HEK293 (cell line): Measurements from ENCODE around the gene PHLDB1.
"Not testable (repeated sequence)": the region's sequence is repeated elsewhere in the genome, so short reads cannot be mapped to it uniquely, and the experiment has no call there.

ENCODE experiments used
- CTCF ChIA-PET: fragments of 350-600 bp; formaldehyde crosslinking; extraction: SDS; loops from one replicate; lab custom pipeline; 2021; ENCODE audit warnings: antibody characterized with exemption; lab: Yijun Ruan, JAX
- POLR2A ChIA-PET: fragments of 300-600 bp; formaldehyde crosslinking; extraction: SDS; loops from one replicate; lab custom pipeline; 2020; ENCODE audit warnings: antibody characterized with exemption, inconsistent platforms; lab: Yijun Ruan, JAX
- H3K27ac ChIP-seq: fragments of 200-500 bp; sonication (Bioruptor generic); 2 replicates; pipeline ENCODE4 v1.5.1; 2014; ENCODE audit warnings: low read depth, low read length, control low read depth, inconsistent platforms; ENCODE audit errors: extremely low read depth
- H3K36me3 ChIP-seq, 2 experiments: fragments of 200-500 bp in 1 of 2; sonication (Bioruptor generic) in 1 of 2; 1 replicate in 1 of 2; 2 replicates in 1 of 2; pipeline ENCODE4 v1.5.1; 2014 to 2017; ENCODE audit warnings: inconsistent platforms in 2 of 2, low read length in 2 of 2; ENCODE audit not compliant: control insufficient read depth in 2 of 2, insufficient read depth in 1 of 2
- H3K4me1 ChIP-seq: fragments of 200-500 bp; sonication (Bioruptor generic); 2 replicates; pipeline ENCODE4 v1.5.1; 2014; ENCODE audit warnings: mild to moderate bottlenecking, low read length, inconsistent platforms; ENCODE audit not compliant: control insufficient read depth, insufficient read depth
- H3K4me3 ChIP-seq: 2 replicates; pipeline ENCODE4 v1.5.1; 2011; ENCODE audit warnings: low read depth, mild to moderate bottlenecking, control low read depth, low read length, moderate library complexity
- H3K9me3 ChIP-seq: fragments of 200-500 bp; sonication (Bioruptor generic); 2 replicates; pipeline ENCODE4 v1.5.1; 2014; ENCODE audit warnings: low read depth, low read length, inconsistent platforms; ENCODE audit not compliant: control insufficient read depth, insufficient read depth
- PRDM4 ChIP-seq: fragments of 450-650 bp; formaldehyde crosslinking; IDR thresholded peaks from 2 replicates; pipeline ENCODE4 v1.5.1; 2017; ENCODE audit warnings: missing biosample characterization, missing genetic modification characterization
- TCF7L2 ChIP-seq: IDR thresholded peaks from 2 replicates; pipeline ENCODE4 v1.6.1; 2011; ENCODE audit warnings: low read depth, mild to moderate bottlenecking, inconsistent platforms, low read length, moderate library complexity, borderline replicate concordance
- TSHZ1 ChIP-seq: fragments of 450-650 bp; formaldehyde crosslinking; IDR thresholded peaks from 2 replicates; pipeline ENCODE4 v1.5.1; 2016; ENCODE audit warnings: missing biosample characterization, missing genetic modification characterization, borderline replicate concordance
- ZBTB1 ChIP-seq: fragments of 450-650 bp; formaldehyde crosslinking; IDR thresholded peaks from 2 replicates; pipeline ENCODE4 v1.5.1; 2016; ENCODE audit warnings: missing biosample characterization, missing genetic modification characterization
- ZFP3 ChIP-seq: fragments of 450-650 bp; formaldehyde crosslinking; IDR thresholded peaks from 2 replicates; pipeline ENCODE4 v1.5.1; 2016; ENCODE audit warnings: low read depth, missing biosample characterization, missing genetic modification characterization
- ZNF10 ChIP-seq: fragments of 450-650 bp; formaldehyde crosslinking; IDR thresholded peaks from 2 replicates; pipeline ENCODE4 v1.5.1; 2017; ENCODE audit warnings: missing biosample characterization, missing genetic modification characterization
- ZNF112 ChIP-seq: fragments of 450-650 bp; formaldehyde crosslinking; IDR thresholded peaks from 2 replicates; pipeline ENCODE4 v1.5.0; 2017; ENCODE audit warnings: missing biosample characterization, missing genetic modification characterization
- ZNF18 ChIP-seq: fragments of 450-650 bp; formaldehyde crosslinking; IDR thresholded peaks from 2 replicates; pipeline ENCODE4 v1.5.1; 2016; ENCODE audit warnings: missing biosample characterization, missing genetic modification characterization
- ZNF211 ChIP-seq: fragments of 450-650 bp; formaldehyde crosslinking; IDR thresholded peaks from 2 replicates; pipeline ENCODE4 v1.5.1; 2016; ENCODE audit warnings: low read depth, missing biosample characterization, missing genetic modification characterization
- ZNF214 ChIP-seq: fragments of 450-650 bp; formaldehyde crosslinking; IDR thresholded peaks from 2 replicates; pipeline ENCODE4 v1.5.1; 2017; ENCODE audit warnings: missing biosample characterization, mild to moderate bottlenecking, missing genetic modification characterization, borderline replicate concordance
- ZNF292 ChIP-seq: fragments of 450-650 bp; formaldehyde crosslinking; IDR thresholded peaks from 2 replicates; pipeline ENCODE4 v1.5.1; 2016; ENCODE audit warnings: low read depth, missing biosample characterization, missing genetic modification characterization, borderline replicate concordance
- ZNF426 ChIP-seq: fragments of 450-650 bp; formaldehyde crosslinking; IDR thresholded peaks from 2 replicates; pipeline ENCODE4 v1.5.1; 2017; ENCODE audit warnings: missing biosample characterization, missing genetic modification characterization, mild to moderate bottlenecking, inconsistent platforms, moderate library complexity
- ZNF433 ChIP-seq: fragments of 450-650 bp; formaldehyde crosslinking; IDR thresholded peaks from 2 replicates; pipeline ENCODE4 v1.5.1; 2016; ENCODE audit warnings: missing biosample characterization, missing genetic modification characterization, low read depth
- ZNF488 ChIP-seq: fragments of 450-650 bp; formaldehyde crosslinking; IDR thresholded peaks from 2 replicates; pipeline ENCODE4 v1.5.1; 2016; ENCODE audit warnings: missing biosample characterization, missing genetic modification characterization
- ZNF548 ChIP-seq: fragments of 450-650 bp; formaldehyde crosslinking; IDR thresholded peaks from 2 replicates; pipeline ENCODE4 v1.5.1; 2016; ENCODE audit warnings: missing biosample characterization, missing genetic modification characterization
- ZNF580 ChIP-seq: fragments of 450-650 bp; formaldehyde crosslinking; IDR thresholded peaks from 2 replicates; pipeline ENCODE4 v1.5.1; 2016; ENCODE audit warnings: missing biosample characterization, missing genetic modification characterization
- ZNF629 ChIP-seq: fragments of 450-650 bp; formaldehyde crosslinking; IDR thresholded peaks from 2 replicates; pipeline ENCODE4 v1.5.1; 2017; ENCODE audit warnings: missing biosample characterization, missing genetic modification characterization
- ZSCAN4 ChIP-seq: fragments of 450-650 bp; formaldehyde crosslinking; IDR thresholded peaks from 2 replicates; pipeline ENCODE4 v1.5.1; 2017; ENCODE audit warnings: missing biosample characterization, missing genetic modification characterization

PHLDB1 gene

GRCh38 chr11:118679483-118679882 is 72.1 kb downstream of the PHLDB1 start, which contains the start of gene TREH:
Gene TREH, minus strand, starts transcription at chr11:118679650. Its CDS starts 23 bp downstream, at chr11:118679627.
- no peak within 1 kb of the TSS for H3K27ac ChIP-seq
- POLR2A ChIA-PET: no interaction called here
- no peaks in the 10 kb centered on the region for H3K4me1 ChIP-seq
- CTCF ChIA-PET: no interaction called here
- H3K4me3 ChIP-seq: no peak within 1 kb of the TSS
- no peaks in the 10 kb centered on the region for H3K36me3 ChIP-seq
- TF ChIP-seq ZNF548 (tag by site-specific recombination): no peak
- TF ChIP-seq ZNF112: no peak
- TF ChIP-seq ZNF580 (tag by site-specific recombination): no peak
- TF ChIP-seq ZFP3 (tag by site-specific recombination): no peak
- TF ChIP-seq ZBTB1 (tag by site-specific recombination): no peak
- no peak for TF ChIP-seq ZNF433 (tag by site-specific recombination)
- no peak for TF ChIP-seq PRDM4
- TF ChIP-seq ZNF214 (tag by site-specific recombination): no peak
- TF ChIP-seq ZNF426 (tag by site-specific recombination): no peak
- no peak for TF ChIP-seq ZNF18 (tag by site-specific recombination)
- no peak for TF ChIP-seq TSHZ1 (tag by site-specific recombination)
- no peak for TF ChIP-seq TCF7L2
- no peak for TF ChIP-seq ZSCAN4 (tag by site-specific recombination)
- TF ChIP-seq ZNF292: no peak
- no peak for TF ChIP-seq ZNF211 (tag by site-specific recombination)
- TF ChIP-seq ZNF629 (tag by site-specific recombination): no peak
- TF ChIP-seq, all 188 proteins: peak for 0
- no peaks in the 10 kb centered on the region for H3K9me3 ChIP-seq

GRCh38 chr11:118682372-118682771 is 75.0 kb downstream of the PHLDB1 start:
- Histone ChIP-seq H3K27ac (no peak overlapping the region), H3K4me3 (no peak overlapping the region), H3K9me3 (no peaks in the 10 kb centered on the region), H3K36me3 (no peaks in the 10 kb centered on the region), H3K4me1 (no peaks in the 10 kb centered on the region)
- CTCF ChIA-PET: interaction anchor here (1.9 kb wide), 1 partner anchor 7 kb away, joined by 12 read pairs; no protein-coding TSS in a partner anchor
- POLR2A ChIA-PET: no interaction called here
- TF ChIP-seq ZNF488 (tag by site-specific recombination): no peak
- TF ChIP-seq ZNF10: peak; percentile 71; the same call in 1 of the 2 replicates

GRCh38 chr11:118682939-118683338 is 75.5 kb downstream of the PHLDB1 start:
- CTCF ChIA-PET, H3K4me3 ChIP-seq, H3K36me3 ChIP-seq, POLR2A ChIA-PET, H3K27ac ChIP-seq, H3K4me1 ChIP-seq, H3K9me3 ChIP-seq: not testable (repeated sequence)
